ENCODE data around the gene ZNF664.

ZNF664 gene

DNA sequence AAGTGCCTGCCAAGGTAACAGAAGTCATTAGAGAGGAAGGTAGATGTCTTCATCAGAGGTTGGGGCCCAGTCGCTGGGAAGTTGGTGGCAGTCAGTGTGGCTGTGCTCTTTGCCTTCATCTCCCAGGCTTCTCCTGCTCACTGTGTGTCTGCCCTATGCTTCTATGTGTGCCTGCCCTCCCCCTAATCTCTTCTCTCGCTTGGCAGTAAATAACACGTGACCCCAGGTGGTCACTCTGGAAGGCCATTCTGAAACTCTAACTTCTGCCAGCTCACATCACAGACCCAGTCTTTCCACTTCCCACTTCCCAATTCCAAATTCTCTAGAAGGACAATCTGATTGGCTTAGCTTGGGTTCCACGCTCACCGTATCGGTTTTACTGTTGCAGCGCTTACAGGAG, 9.3 kb downstream of the ZNF664 start:
- DNase-seq (no peak), ATAC-seq (ENCODE audit: insufficient read depth, low read depth) (no peak)
- no peak for TF ChIP-seq EZH2 (IDR thresholded peaks at IDR 0.05; ENCODE audit: borderline replicate concordance, low read depth, low read length, severe bottlenecking)
- TF ChIP-seq, protein P1, sequence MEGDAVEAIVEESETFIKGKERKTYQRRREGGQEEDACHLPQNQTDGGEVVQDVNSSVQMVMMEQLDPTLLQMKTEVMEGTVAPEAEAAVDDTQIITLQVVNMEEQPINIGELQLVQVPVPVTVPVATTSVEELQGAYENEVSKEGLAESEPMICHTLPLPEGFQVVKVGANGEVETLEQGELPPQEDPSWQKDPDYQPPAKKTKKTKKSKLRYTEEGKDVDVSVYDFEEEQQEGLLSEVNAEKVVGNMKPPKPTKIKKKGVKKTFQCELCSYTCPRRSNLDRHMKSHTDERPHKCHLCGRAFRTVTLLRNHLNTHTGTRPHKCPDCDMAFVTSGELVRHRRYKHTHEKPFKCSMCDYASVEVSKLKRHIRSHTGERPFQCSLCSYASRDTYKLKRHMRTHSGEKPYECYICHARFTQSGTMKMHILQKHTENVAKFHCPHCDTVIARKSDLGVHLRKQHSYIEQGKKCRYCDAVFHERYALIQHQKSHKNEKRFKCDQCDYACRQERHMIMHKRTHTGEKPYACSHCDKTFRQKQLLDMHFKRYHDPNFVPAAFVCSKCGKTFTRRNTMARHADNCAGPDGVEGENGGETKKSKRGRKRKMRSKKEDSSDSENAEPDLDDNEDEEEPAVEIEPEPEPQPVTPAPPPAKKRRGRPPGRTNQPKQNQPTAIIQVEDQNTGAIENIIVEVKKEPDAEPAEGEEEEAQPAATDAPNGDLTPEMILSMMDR (IDR thresholded peaks at IDR 0.05; ENCODE audit: borderline replicate concordance, extremely low read depth, low read length, poor library complexity, severe bottlenecking), result no peak
- H3K4me3 ChIP-seq (ENCODE audit: low read depth in 1 of 2, low read length in 2 of 2), result no peak overlapping the region
- peaks cover 33% of the 10 kb centered on the region for H4K20me1 ChIP-seq (ENCODE audit: insufficient read depth, low read length)
- H2AFZ ChIP-seq (ENCODE audit: low read depth, low read length), result no peak overlapping the region
- no peaks in the 10 kb centered on the region for H3K9me3 ChIP-seq (ENCODE audit: insufficient read depth, low read length, severe bottlenecking)
- no peak overlapping the region for H3K9ac ChIP-seq (ENCODE audit: low read depth, low read length)
- H3K36me3 ChIP-seq (ENCODE audit: insufficient read depth, low read length), result peaks cover 21% of the 10 kb centered on the region
- no peaks in the 10 kb centered on the region for H3K27me3 ChIP-seq (ENCODE audit: insufficient read depth, low read length, poor library complexity)
- H3K79me2 ChIP-seq (ENCODE audit: insufficient read depth, low read length), result peaks cover 85% of the 10 kb centered on the region
- H3K4me1 ChIP-seq (ENCODE audit: insufficient read depth, low read length), result no peaks in the 10 kb centered on the region
- H3K4me2 ChIP-seq (ENCODE audit: insufficient read depth, low read length), result no peak overlapping the region
- no peak overlapping the region for H3K27ac ChIP-seq (ENCODE audit: low read length)

DNA sequence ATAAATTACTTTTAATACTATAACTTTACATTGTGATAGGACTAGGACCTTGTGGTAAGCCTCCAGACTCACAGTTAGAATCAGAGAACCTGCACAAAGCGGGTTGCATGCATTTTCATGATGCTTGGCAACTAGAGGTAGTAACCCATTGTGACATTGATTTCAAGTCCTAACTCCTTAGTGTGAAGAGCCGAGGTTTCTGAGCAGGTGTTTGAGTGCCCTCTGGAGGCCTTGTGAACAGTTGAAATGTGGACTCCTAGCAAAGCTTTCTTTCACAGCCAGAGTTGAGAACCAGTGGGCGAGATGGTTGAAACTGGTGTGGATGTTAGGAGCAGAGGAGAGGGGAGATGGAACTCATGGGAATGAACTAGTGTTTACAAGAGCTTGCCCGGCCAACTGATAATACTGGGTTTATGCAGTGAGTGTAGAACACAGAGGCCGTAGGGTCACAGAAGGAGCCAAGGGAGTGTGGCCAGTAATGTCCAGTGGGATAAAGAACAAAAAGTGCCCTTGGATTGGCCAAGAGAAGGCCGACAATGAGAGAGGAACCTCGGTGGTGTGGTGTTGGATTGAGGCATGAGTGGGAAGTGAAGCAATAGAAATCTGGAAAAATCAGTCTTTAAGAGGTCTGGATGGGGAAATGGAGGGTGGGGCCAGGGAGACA, 10.9 kb downstream of the ZNF664 start:
- peak; percentile 44 for DNase-seq

DNA sequence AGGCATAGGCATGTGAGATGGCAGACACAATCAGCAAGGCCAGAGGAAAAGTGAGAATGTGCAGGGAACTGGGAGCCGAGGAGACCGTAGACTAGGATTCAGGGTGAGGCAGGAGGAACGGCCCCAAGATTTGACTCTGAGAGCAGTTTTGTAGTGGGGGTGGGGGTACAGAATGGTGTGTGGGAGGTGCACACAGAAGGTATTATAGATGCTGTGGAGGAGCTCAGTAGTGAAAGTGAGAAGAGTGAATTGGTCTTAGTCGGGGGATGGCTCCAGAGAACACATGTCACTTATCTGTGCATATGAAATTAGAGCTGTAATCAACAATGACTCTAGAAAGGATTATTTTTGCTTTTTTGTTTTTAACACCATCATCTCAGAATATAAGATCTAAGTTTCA, 11.9 kb downstream of the ZNF664 start:
- H3K4me2 ChIP-seq (ENCODE audit: insufficient read depth, low read length), result no peak overlapping the region
- no peak for TF ChIP-seq EZH2 (IDR thresholded peaks at IDR 0.05; ENCODE audit: borderline replicate concordance, low read depth, low read length, severe bottlenecking)
- TF ChIP-seq, protein P1 (IDR thresholded peaks at IDR 0.05; ENCODE audit: borderline replicate concordance, extremely low read depth, low read length, poor library complexity, severe bottlenecking), result no peak
- H3K4me1 ChIP-seq (ENCODE audit: insufficient read depth, low read length), result no peaks in the 10 kb centered on the region
- H3K27ac ChIP-seq (ENCODE audit: low read length), result no peak overlapping the region
- no peak overlapping the region for H2AFZ ChIP-seq (ENCODE audit: low read depth, low read length)
- no peak overlapping the region for H3K4me3 ChIP-seq (ENCODE audit: low read depth in 1 of 2, low read length in 2 of 2)
- no peak for ATAC-seq (ENCODE audit: insufficient read depth, low read depth)
- H3K27me3 ChIP-seq (ENCODE audit: insufficient read depth, low read length, poor library complexity), result no peaks in the 10 kb centered on the region
- no peak overlapping the region for H3K9ac ChIP-seq (ENCODE audit: low read depth, low read length)
- H3K9me3 ChIP-seq (ENCODE audit: insufficient read depth, low read length, severe bottlenecking), result no peaks in the 10 kb centered on the region
- H3K36me3 ChIP-seq (ENCODE audit: insufficient read depth, low read length), result peaks cover 44% of the 10 kb centered on the region
- peaks cover 40% of the 10 kb centered on the region for H4K20me1 ChIP-seq (ENCODE audit: insufficient read depth, low read length)
- DNase-seq, result no peak
- H3K79me2 ChIP-seq (ENCODE audit: insufficient read depth, low read length), result peaks cover 80% of the 10 kb centered on the region

More for the DNA sequence above, 10.9 kb downstream of the ZNF664 start:
- Histone ChIP-seq H3K27ac (ENCODE audit: low read length) (no peak overlapping the region), H3K4me1 (ENCODE audit: insufficient read depth, low read length) (no peaks in the 10 kb centered on the region), H3K79me2 (ENCODE audit: insufficient read depth, low read length) (peaks cover 81% of the 10 kb centered on the region), H3K9ac (ENCODE audit: low read depth, low read length) (no peak overlapping the region), H3K9me3 (ENCODE audit: insufficient read depth, low read length, severe bottlenecking) (no peaks in the 10 kb centered on the region), H4K20me1 (ENCODE audit: insufficient read depth, low read length) (peaks cover 36% of the 10 kb centered on the region), H3K4me3 (ENCODE audit: low read depth in 1 of 2, low read length in 2 of 2) (no peak overlapping the region), H2AFZ (ENCODE audit: low read depth, low read length) (no peak overlapping the region), H3K27me3 (ENCODE audit: insufficient read depth, low read length, poor library complexity) (no peaks in the 10 kb centered on the region), H3K4me2 (ENCODE audit: insufficient read depth, low read length) (no peak overlapping the region), H3K36me3 (ENCODE audit: insufficient read depth, low read length) (peaks cover 35% of the 10 kb centered on the region)
- peak; percentile 85 for ATAC-seq (ENCODE audit: insufficient read depth, low read depth)
- TF ChIP-seq, protein P1 (IDR thresholded peaks at IDR 0.05; ENCODE audit: borderline replicate concordance, extremely low read depth, low read length, poor library complexity, severe bottlenecking), result peak; percentile 70
- TF ChIP-seq EZH2 (IDR thresholded peaks at IDR 0.05; ENCODE audit: borderline replicate concordance, low read depth, low read length, severe bottlenecking), result no peak

Data from DND-41 (cell line).